HUES48 (cell line): ENCODE measurements around the gene RRAS2.

Source experiments
- H3K27ac ChIP-seq: one replicate; pipeline ENCODE4 v1.7.0; 2013; ENCODE audit warnings: low read depth, low read length, inconsistent platforms
- H3K27me3 ChIP-seq: 2 replicates; pipeline ENCODE4 v1.6.1; 2013; ENCODE audit warnings: mild to moderate bottlenecking, low read length; ENCODE audit not compliant: control insufficient read depth, insufficient read depth
- H3K36me3 ChIP-seq: 2 replicates; pipeline ENCODE4 v1.6.1; 2013; ENCODE audit warnings: low read length; ENCODE audit not compliant: control insufficient read depth, insufficient read depth
- H3K4me1 ChIP-seq: 2 replicates; pipeline ENCODE4 v1.6.1; 2013; ENCODE audit warnings: mild to moderate bottlenecking, low read length; ENCODE audit not compliant: control insufficient read depth, insufficient read depth
- H3K4me3 ChIP-seq: 2 replicates; pipeline ENCODE4 v1.5.1; 2013; ENCODE audit warnings: mild to moderate bottlenecking, low read depth, low read length
- H3K9ac ChIP-seq: 2 replicates; pipeline ENCODE4 v1.6.1; 2013; ENCODE audit warnings: mild to moderate bottlenecking, low read depth, low read length, moderate library complexity
- H3K9me3 ChIP-seq: 2 replicates; pipeline ENCODE4 v1.6.1; 2013; ENCODE audit warnings: low read length; ENCODE audit not compliant: control insufficient read depth, insufficient read depth

RRAS2 gene

DNA sequence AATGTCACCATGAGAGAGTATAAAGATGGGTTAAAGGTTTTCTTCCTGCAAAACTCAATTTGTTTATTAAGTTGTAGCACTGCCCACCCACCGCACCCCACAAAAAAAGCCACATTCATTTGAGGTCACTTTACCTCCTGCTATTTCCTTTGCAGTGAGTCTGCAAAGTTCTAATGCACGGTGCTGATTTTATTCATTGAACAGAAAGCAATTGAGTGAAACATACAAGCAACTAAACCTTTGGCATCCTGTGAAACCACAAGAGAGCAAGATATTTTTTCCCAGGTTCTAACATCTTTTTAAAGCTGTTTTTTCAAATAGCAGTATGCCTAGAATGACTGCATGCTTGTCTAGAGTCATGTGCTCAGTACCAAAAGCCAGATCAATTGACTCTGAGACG, 39.0 kb downstream of the RRAS2 start:
- no peaks in the 10 kb centered on the region for H3K9me3 ChIP-seq
- H3K36me3 ChIP-seq, result no peaks in the 10 kb centered on the region
- H3K4me3 ChIP-seq, result no peak overlapping the region
- peaks cover 40% of the 10 kb centered on the region for H3K4me1 ChIP-seq
- no peak overlapping the region for H3K9ac ChIP-seq
- H3K27ac ChIP-seq, result peak overlapping the region; percentile 3
- H3K27me3 ChIP-seq, result no peaks in the 10 kb centered on the region

DNA sequence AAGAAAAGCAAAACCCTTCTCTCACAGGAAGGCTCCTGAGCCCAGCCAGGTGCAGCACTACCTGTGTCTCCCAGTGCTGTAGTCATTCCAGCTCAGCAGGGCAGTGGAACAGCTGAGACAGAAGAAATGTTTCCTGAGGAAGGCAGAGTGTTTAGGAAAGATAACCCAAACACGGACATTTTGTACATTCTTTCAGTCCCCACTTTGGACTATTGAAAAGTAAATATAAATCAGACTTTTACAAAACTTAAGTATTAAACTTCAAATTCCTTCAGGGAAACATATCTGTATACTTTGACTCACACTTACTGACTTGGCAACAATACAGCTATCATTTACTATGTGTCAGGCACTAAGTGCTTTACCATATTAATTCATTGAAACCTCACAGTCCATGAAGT, 40.4 kb downstream of the RRAS2 start:
- Histone ChIP-seq H3K36me3 (no peaks in the 10 kb centered on the region), H3K27me3 (no peaks in the 10 kb centered on the region)

DNA sequence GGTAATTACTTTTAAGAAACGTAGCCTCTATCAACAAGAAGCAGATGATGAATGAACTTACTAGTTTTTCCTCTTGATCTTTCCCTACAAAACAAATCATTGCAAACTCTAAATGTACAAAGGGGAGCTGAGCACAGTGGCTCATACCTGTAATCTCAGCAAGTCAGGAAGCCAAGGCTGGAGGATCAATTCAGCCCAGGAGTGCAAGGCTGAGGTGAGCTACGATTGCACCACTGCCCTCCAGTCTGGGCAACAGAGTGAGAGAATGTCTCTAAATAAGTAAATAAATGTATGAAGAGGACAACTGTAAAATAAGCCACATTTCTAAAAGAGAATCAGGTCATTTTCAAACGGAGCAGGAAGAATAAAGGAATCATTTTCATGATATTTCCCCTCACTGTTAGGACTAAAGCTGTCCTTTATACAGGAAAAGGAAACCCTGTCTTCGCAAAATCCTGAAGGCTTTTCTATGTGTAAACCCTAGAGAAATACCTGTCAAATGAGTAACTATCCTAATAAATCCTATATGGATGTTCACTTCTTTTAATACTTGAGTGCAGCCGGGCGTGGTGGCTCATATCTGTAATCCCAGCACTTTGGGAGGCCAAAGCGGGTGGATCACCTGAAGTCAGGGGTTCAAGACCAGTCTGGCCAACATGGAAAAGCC, 41.2 kb downstream of the RRAS2 start:
- H3K4me3 ChIP-seq, result no peak overlapping the region
- H3K27ac ChIP-seq, result no peak overlapping the region
- no peak overlapping the region for H3K9ac ChIP-seq
- H3K9me3 ChIP-seq, result no peaks in the 10 kb centered on the region
- H3K36me3 ChIP-seq, result no peaks in the 10 kb centered on the region
- peaks cover 48% of the 10 kb centered on the region for H3K4me1 ChIP-seq
- H3K27me3 ChIP-seq, result no peaks in the 10 kb centered on the region

More for the DNA sequence above, 40.4 kb downstream of the RRAS2 start:
- Histone ChIP-seq H3K4me1 (peaks cover 40% of the 10 kb centered on the region), H3K27ac (peak overlapping the region; percentile 7), H3K4me3 (no peak overlapping the region), H3K9me3 (no peaks in the 10 kb centered on the region), H3K9ac (no peak overlapping the region)

DNA sequence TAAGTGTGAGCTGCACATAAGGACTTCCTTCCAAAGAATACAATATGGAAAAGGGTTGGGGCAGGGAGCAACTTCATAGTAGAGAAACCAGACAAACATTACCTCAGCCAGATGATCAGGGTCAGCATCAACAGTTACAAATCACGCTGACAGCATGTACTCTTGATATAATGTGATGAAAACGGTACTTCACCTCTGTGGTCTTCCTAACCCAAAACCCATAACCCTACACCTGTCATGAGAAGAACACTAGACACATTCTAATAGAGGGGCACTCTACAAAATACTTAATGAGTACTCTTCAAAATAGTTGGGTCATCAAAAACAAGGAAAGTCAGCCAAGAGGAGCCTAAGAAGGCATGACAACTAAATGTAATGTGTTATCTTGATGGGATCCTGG, 43.9 kb downstream of the RRAS2 start:
- no peak overlapping the region for H3K27ac ChIP-seq

DNA sequence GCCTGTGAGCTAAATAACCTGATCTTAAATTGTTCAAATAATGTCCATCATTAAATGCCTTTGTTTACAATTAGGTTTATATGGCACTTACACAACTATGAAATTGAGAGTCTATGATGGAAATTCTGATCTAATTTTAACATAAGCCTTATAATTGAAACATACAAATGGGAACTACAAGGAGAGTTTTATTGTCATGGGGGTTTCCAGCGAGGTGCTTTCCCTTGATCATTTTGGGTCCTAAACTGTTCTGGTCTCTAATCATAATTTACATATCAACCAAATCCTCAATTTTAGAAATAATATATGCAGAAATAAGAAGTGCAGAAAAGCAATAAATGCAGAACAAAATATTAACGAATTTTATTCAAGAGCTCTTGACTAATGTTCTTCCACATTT, 44.9 kb downstream of the RRAS2 start:
- H3K4me3 ChIP-seq, result no peak overlapping the region
- H3K9ac ChIP-seq, result no peak overlapping the region
- peaks cover 57% of the 10 kb centered on the region for H3K4me1 ChIP-seq
- H3K36me3 ChIP-seq, result no peaks in the 10 kb centered on the region
- H3K9me3 ChIP-seq, result no peaks in the 10 kb centered on the region
- peak overlapping the region; percentile 15 for H3K27ac ChIP-seq
- no peaks in the 10 kb centered on the region for H3K27me3 ChIP-seq

More for the DNA sequence above, 43.9 kb downstream of the RRAS2 start:
- H3K36me3 ChIP-seq, result no peaks in the 10 kb centered on the region
- no peaks in the 10 kb centered on the region for H3K27me3 ChIP-seq
- peaks cover 54% of the 10 kb centered on the region for H3K4me1 ChIP-seq
- H3K9me3 ChIP-seq, result no peaks in the 10 kb centered on the region
- no peak overlapping the region for H3K9ac ChIP-seq
- H3K4me3 ChIP-seq, result no peak overlapping the region

DNA sequence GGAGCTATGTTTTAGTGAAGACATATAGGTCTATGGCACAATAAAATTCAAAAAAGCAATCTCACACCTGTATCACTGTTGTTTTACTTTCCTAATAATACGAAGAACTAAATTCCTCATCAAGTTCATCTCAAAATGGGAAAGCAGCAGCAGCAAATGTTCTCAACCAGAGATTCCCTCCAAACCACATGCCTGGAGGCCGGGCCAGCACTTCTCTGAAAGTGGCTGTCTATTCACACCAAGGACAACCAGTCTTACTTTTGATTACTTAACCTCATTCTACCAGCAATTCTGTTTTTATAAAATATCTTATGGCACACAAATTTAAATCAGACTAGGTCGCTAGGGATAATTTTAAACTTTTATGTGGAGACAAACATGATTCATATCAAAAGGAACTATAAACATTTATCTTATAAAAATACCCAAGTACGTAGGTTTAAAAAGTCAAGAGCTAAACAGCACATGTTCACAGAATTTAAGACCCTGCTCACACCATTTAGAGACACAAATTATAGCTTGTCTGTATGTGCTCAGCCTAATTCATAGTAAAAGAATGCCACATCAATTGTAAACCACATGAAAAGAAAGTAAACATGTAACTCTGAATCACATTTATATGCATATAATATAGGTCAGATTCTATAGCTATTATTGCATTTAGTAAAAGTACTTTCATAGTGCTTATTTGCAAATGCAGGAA, 46.1 kb downstream of the RRAS2 start:
- peaks cover 58% of the 10 kb centered on the region for H3K4me1 ChIP-seq
- no peaks in the 10 kb centered on the region for H3K9me3 ChIP-seq
- H3K27me3 ChIP-seq, result no peaks in the 10 kb centered on the region
- no peak overlapping the region for H3K27ac ChIP-seq
- no peak overlapping the region for H3K4me3 ChIP-seq
- no peak overlapping the region for H3K9ac ChIP-seq
- no peaks in the 10 kb centered on the region for H3K36me3 ChIP-seq

DNA sequence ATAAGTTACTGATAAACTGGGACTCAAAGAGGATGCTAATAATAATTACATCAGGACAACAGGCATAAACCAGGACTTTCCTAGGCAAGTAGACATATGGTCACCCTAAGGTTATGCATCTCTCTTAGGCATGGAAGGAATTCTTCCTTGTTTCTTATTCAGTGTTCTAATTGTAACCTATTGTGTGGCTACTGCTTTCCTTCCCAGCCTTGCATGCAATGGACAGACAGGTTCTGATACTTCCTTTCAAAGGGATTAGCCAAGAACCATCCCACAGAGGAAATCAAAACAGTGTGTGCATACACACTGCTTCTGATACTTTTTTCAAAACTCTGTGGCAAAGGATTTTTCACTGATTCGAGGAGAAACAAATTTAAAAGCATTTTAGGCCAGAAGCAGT, 48.3 kb downstream of the RRAS2 start:
- H3K9ac ChIP-seq, result no peak overlapping the region

DNA sequence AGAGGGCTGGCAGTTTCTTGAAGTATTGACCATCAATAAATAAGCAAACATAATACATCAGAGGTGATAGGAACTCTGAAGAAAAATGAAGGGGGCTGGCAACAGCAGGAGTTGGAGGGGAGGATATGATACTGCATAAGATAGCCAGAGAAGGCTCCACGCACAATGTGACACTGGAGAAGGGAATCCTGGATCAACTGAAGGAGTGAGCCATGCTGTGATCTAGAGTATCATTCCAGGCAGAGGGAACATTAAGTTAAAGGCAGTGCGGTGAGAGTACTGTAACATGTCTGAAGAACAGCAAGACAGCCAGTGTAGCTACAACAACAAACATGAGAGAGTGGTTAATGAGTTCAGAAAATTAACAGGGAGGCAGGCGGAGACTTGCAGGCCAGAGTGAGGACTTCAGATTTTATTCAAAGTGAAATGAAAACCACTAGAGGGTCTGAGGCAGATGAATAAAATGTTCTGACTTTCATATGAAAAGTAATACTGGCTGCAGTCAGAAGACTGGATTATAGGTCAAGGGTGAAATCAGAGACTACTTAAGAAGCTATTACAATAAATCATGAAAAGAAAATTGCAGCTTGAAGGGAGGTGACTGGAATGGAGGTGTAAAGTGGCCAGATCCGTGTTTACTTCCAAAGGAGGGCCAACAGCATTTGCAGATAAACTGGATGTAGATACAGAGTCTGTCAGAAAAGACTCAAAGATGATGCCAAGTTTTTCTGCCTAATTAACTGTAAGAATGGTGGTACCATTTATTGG, 49.4 kb downstream of the RRAS2 start:
- Histone ChIP-seq H3K9me3 (no peaks in the 10 kb centered on the region), H3K27ac (peak overlapping the region; percentile 48), H3K9ac (no peak overlapping the region; the same call in 1 of the 2 replicates), H3K4me1 (peaks cover 67% of the 10 kb centered on the region), H3K4me3 (no peak overlapping the region), H3K27me3 (no peaks in the 10 kb centered on the region), H3K36me3 (no peaks in the 10 kb centered on the region)

More for the DNA sequence above, 48.3 kb downstream of the RRAS2 start:
- peaks cover 63% of the 10 kb centered on the region for H3K4me1 ChIP-seq
- no peak overlapping the region for H3K4me3 ChIP-seq
- H3K36me3 ChIP-seq, result no peaks in the 10 kb centered on the region
- H3K27me3 ChIP-seq, result no peaks in the 10 kb centered on the region
- H3K9me3 ChIP-seq, result no peaks in the 10 kb centered on the region
- H3K27ac ChIP-seq, result peak overlapping the region; percentile 11

DNA sequence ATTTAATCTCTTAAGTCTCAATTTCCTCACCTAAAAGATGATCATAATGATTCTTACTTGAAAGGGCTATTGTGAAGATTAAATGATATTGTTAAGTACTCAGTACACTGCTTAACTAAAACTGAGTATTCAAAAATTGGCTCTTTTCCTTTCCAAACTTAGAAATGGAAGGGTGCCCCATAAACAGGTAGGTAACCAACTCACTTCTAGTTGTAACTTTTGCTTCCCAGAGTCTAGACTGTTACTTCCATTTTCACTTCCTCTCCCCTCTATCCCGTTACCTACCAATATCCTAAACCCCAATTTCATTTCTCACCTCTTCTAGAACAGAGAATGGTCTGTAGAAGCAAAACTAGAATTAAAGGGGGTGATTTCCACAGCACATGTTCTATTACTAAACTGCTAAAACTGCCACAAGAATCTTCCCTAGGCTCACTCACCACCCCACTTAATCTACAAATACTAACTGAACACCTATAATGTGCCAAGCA, 50.0 kb downstream of the RRAS2 start:
- Histone ChIP-seq H3K27me3 (no peaks in the 10 kb centered on the region), H3K27ac (peak overlapping the region; percentile 48), H3K4me1 (peaks cover 64% of the 10 kb centered on the region), H3K9me3 (no peaks in the 10 kb centered on the region), H3K9ac (no peak overlapping the region; the same call in 1 of the 2 replicates), H3K4me3 (no peak overlapping the region), H3K36me3 (no peaks in the 10 kb centered on the region)

DNA sequence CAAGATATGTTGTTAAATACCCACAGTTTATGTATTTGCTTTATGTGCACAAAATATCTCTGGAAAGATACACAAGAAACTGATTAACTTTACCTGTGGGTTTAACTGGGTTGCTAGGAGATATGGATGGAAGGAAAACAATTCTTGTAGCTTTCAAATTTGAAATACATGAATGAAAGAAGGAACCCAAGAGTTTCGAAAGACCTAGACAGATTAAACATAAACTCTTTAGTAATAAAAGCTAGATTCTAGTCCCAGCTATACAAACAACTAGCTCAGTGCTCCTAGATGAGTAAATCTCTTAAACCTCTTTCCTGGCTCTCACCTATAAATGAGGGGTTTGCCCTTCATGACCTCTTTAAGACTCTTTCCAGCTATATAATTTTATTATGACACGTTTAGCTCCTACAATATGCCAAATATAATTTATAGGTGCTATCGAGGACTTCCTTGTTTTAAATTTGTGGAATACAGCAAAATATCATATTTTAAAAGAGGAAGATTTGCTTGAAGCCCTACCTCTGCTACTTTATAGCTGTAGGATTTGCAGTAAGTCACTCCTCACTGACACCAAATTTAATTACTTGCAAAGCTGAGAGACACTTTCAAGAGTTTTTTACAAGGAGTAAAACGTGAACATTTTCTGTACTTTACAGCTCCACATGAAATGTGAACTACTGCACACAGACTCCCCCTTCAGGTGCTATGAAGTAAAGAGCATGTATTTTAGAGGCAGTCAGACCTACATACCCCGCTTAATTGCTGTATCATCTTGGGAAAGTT, 50.7 kb downstream of the RRAS2 start:
- H3K36me3 ChIP-seq, result no peaks in the 10 kb centered on the region
- H3K9me3 ChIP-seq, result no peaks in the 10 kb centered on the region
- H3K4me3 ChIP-seq, result no peak overlapping the region
- H3K27me3 ChIP-seq, result no peaks in the 10 kb centered on the region
- no peak overlapping the region for H3K27ac ChIP-seq
- peaks cover 58% of the 10 kb centered on the region for H3K4me1 ChIP-seq
- H3K9ac ChIP-seq, result no peak overlapping the region
